Brain microvascular endothelial cell (primary cell): ENCODE data around the gene ZMYM4.
"Not testable (repeated sequence)": the region's sequence is repeated elsewhere in the genome, so short reads cannot be mapped to it uniquely, and the experiment has no call there.

Experiments
- DNase-seq: peaks from one replicate; pipeline ENCODE4 v3.0.0-alpha.2; 2020
- H3K27ac ChIP-seq: fragments of 250-450 bp; sonication (Bioruptor Pico); 2 replicates; pipeline ENCODE4 v1.5.1; 2020; ENCODE audit warnings: mild to moderate bottlenecking, moderate library complexity
- H3K27me3 ChIP-seq: fragments of 250-450 bp; sonication (Bioruptor Pico); replicated peaks from 2 replicates; pipeline ENCODE4 v1.5.1; 2020; ENCODE audit warnings: mild to moderate bottlenecking
- H3K36me3 ChIP-seq: fragments of 250-450 bp; sonication (Bioruptor Pico); replicated peaks from 2 replicates; pipeline ENCODE4 v1.5.1; 2020; ENCODE audit warnings: mild to moderate bottlenecking
- H3K4me3 ChIP-seq: 2 replicates; pipeline ENCODE4 v1.5.1; 2011; ENCODE audit warnings: low read depth, mild to moderate bottlenecking, control low read depth, low read length, moderate library complexity
- CTCF ChIP-seq: IDR thresholded peaks from 2 replicates; pipeline ENCODE4 v1.5.1; 2011; ENCODE audit warnings: low read depth, mild to moderate bottlenecking, moderate library complexity, low read length, control low read depth, inconsistent platforms; ENCODE audit errors: missing control alignments
- in situ Hi-C: cut with HindIII; loops from 2 replicates; pipeline ENCODE4 v1.10.0; 2017; ENCODE audit warnings: low sequenced_read_pairs, low pct_ligation_motif_present

ZMYM4 gene

GRCh38 chr1:35461966-35462651 lies 193.6 kb downstream of the ZMYM4 start:
- H3K36me3 ChIP-seq, result peaks cover 27% of the 10 kb centered on the region
- no peak for DNase-seq
- no peak for TF ChIP-seq CTCF
- H3K27me3 ChIP-seq, result no peaks in the 10 kb centered on the region
- in situ Hi-C loops, result no loop called here
- H3K27ac ChIP-seq, result no peak overlapping the region
- no peak overlapping the region for H3K4me3 ChIP-seq

DNA sequence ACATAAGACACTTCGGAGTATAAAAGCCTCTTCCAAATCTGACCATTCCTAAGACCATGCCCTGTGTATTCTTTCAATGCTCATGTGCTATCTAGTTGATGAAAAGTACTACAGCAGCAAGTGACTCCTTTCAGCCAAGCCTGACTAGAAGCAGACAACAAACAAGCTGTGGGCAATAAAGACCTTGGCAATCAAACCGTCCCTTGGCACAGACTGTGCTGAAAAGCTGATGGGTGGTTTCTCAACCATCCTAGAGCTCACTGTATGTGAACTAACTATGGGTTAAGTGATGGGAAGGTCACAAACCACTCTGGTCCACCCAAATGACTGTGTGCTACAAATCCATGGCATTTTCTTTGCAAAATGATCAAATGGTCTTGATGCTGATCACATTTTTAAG lies 194.7 kb downstream of the ZMYM4 start:
- H3K27me3 ChIP-seq, result no peaks in the 10 kb centered on the region
- peaks cover 27% of the 10 kb centered on the region for H3K36me3 ChIP-seq
- no peak for DNase-seq
- no peak overlapping the region for H3K4me3 ChIP-seq
- TF ChIP-seq CTCF, result no peak
- in situ Hi-C loops, result no loop called here
- H3K27ac ChIP-seq, result no peak overlapping the region

- H3K27me3 ChIP-seq, result not testable (repeated sequence)
These were observed 195.2 kb downstream of the ZMYM4 start for GRCh38 chr1:35463749-35464148.

GRCh38 chr1:35466120-35466519 lies 197.6 kb downstream of the ZMYM4 start:
- DNase-seq, result no peak
- TF ChIP-seq CTCF, result no peak
- Histone ChIP-seq H3K36me3 (peaks cover 35% of the 10 kb centered on the region), H3K27ac (no peak overlapping the region), H3K27me3 (no peaks in the 10 kb centered on the region), H3K4me3 (no peak overlapping the region)
- in situ Hi-C loops, result no loop called here

More at GRCh38 chr1:35463749-35464148, 195.2 kb downstream of the ZMYM4 start:
- DNase-seq, H3K27ac ChIP-seq, H3K4me3 ChIP-seq, in situ Hi-C loops: not testable (repeated sequence)
- H3K36me3 ChIP-seq, result peaks cover 27% of the 10 kb centered on the region

- peaks cover 9% of the 10 kb centered on the region for H3K36me3 ChIP-seq
- in situ Hi-C loops, result no loop called here
- no peak for DNase-seq
- TF ChIP-seq CTCF, result no peak
- no peak overlapping the region for H3K4me3 ChIP-seq
- H3K27ac ChIP-seq, result no peak overlapping the region
- H3K27me3 ChIP-seq, result no peaks in the 10 kb centered on the region
These were observed 202.6 kb downstream of the ZMYM4 start for GRCh38 chr1:35470977-35471613.
